H1 (cell line): ENCODE measurements around the gene ZNF175. TPM values are rescaled to one million over a fixed set of nuclear protein-coding genes. Genes with fewer than 3 reads are reported as not detected.

ENCODE experiments used
- CTCF ChIA-PET: fragments of 300-600 bp; sonication (Branson Sonifier 250); formaldehyde crosslinking; loops from one replicate; lab custom pipeline; 2021; ENCODE audit not compliant: partially characterized antibody; lab: Charles Lee
- POLR2A ChIA-PET: fragments of 300-600 bp; sonication (Branson Sonifier 250); formaldehyde crosslinking; loops from one replicate; lab custom pipeline; 2021; ENCODE audit warnings: inconsistent platforms; ENCODE audit not compliant: partially characterized antibody; lab: Charles Lee
- DNase-seq, 2 experiments: peaks; one replicate each; pipeline versions ENCODE4 v3.0.0 to v3.0.0-alpha.2; 2010 to 2022; ENCODE audit warnings: low spot score in 2 of 2, low read depth in 1 of 2, mixed read lengths in 1 of 2
- FAIRE-seq: peaks from 2 replicates; lab custom pipeline; 2011; peaks lifted over from hg19 to GRCh38; lab: Jason Lieb, UNC
- H2AFZ ChIP-seq: 2 replicates; pipeline ENCODE4 v1.8.1; 2012; ENCODE audit warnings: low read length, inconsistent platforms
- H2AK5ac ChIP-seq: 2 replicates; pipeline ENCODE4 v1.6.1; 2013; ENCODE audit warnings: low read depth, low read length
- H2BK120ac ChIP-seq: replicated peaks from 2 replicates; pipeline ENCODE3; 2013; ENCODE audit warnings: low read depth, low read length, inconsistent platforms
- H2BK12ac ChIP-seq: 2 replicates; pipeline ENCODE4 v1.6.1; 2013; ENCODE audit warnings: low read depth, low read length
- H2BK15ac ChIP-seq: 2 replicates; pipeline ENCODE4 v1.6.1; 2013; ENCODE audit warnings: low read length
- H2BK20ac ChIP-seq: 2 replicates; pipeline ENCODE4 v1.6.1; 2013; ENCODE audit warnings: low read length
- H2BK5ac ChIP-seq: 2 replicates; pipeline ENCODE4 v1.6.1; 2013; ENCODE audit warnings: low read depth, low read length
- H3K14ac ChIP-seq: 2 replicates; pipeline ENCODE4 v1.6.1; 2013; ENCODE audit warnings: inconsistent platforms; ENCODE audit not compliant: insufficient read length
- H3K18ac ChIP-seq: 2 replicates; pipeline ENCODE4 v1.6.1; 2013; ENCODE audit warnings: low read length; ENCODE audit errors: extremely low read depth
- H3K23ac ChIP-seq: 2 replicates; pipeline ENCODE4 v1.6.1; 2013; ENCODE audit warnings: inconsistent platforms; ENCODE audit not compliant: insufficient read length
- H3K23me2 ChIP-seq: 2 replicates; pipeline ENCODE4 v1.6.1; 2013; ENCODE audit warnings: low read depth, low read length
- H3K27ac ChIP-seq: 2 replicates; pipeline ENCODE4 v1.6.1; 2011; ENCODE audit warnings: low read depth, low read length, inconsistent platforms
- H3K27me3 ChIP-seq, 4 experiments: replicated peaks in 1 of 4; 1 replicate in 1 of 4; 2 replicates in 3 of 4; pipeline versions ENCODE4 v1.6.1 to v1.8.1; 2011 to 2013; ENCODE audit warnings: low read length in 3 of 4, mild to moderate bottlenecking in 3 of 4, inconsistent platforms in 2 of 4, mixed read lengths in 2 of 4, moderate library complexity in 1 of 4; ENCODE audit not compliant: control insufficient read depth in 3 of 4, insufficient read depth in 3 of 4; ENCODE audit errors: extremely low read depth in 1 of 4
- H3K36me3 ChIP-seq, 4 experiments: 2 replicates each; pipeline versions ENCODE4 v1.6.1 to v1.8.1; 2011 to 2013; ENCODE audit warnings: mild to moderate bottlenecking in 4 of 4, low read length in 3 of 4, moderate library complexity in 2 of 4, control low read depth in 1 of 4, inconsistent platforms in 1 of 4; ENCODE audit not compliant: insufficient read depth in 4 of 4, control insufficient read depth in 2 of 4
- H3K4ac ChIP-seq: replicated peaks from 2 replicates; pipeline ENCODE3; 2013; ENCODE audit warnings: low read length, low read depth, mixed read lengths, inconsistent platforms; ENCODE audit not compliant: insufficient read length
- H3K4me1 ChIP-seq, 4 experiments: replicated peaks in 1 of 4; 1 replicate in 1 of 4; 2 replicates in 3 of 4; pipeline versions ENCODE4 v1.6.1 to v1.8.1; 2011 to 2013; ENCODE audit warnings: low read length in 3 of 4, inconsistent platforms in 2 of 4, mixed read lengths in 1 of 4; ENCODE audit not compliant: insufficient read depth in 4 of 4, control insufficient read depth in 3 of 4
- H3K4me2 ChIP-seq, 2 experiments: 2 replicates each; pipeline versions ENCODE4 v1.6.1 to v1.8.1; 2011 to 2013; ENCODE audit warnings: low read depth in 2 of 2, low read length in 2 of 2, control low read depth in 1 of 2, inconsistent platforms in 1 of 2, mild to moderate bottlenecking in 1 of 2; ENCODE audit not compliant: insufficient read depth in 1 of 2
- H3K4me3 ChIP-seq, 4 experiments: fragments of 200-600, 300-600 bp in 1 of 4; sonication (generic), shearing (Covaris generic), sonication (Bioruptor Twin) in 1 of 4; 2 replicates each; pipeline versions ENCODE4 v1.5.1 to v1.8.1; 2011 to 2016; ENCODE audit warnings: low read length in 4 of 4, low read depth in 3 of 4, control low read depth in 2 of 4, inconsistent platforms in 2 of 4, mild to moderate bottlenecking in 2 of 4, mixed read lengths in 1 of 4, moderate library complexity in 1 of 4; ENCODE audit not compliant: insufficient read depth in 2 of 4; ENCODE audit errors: extremely low read depth in 1 of 4
- H3K56ac ChIP-seq: replicated peaks from 2 replicates; pipeline ENCODE3; 2013; ENCODE audit warnings: low read depth, mild to moderate bottlenecking, mixed read lengths, low read length, inconsistent platforms; ENCODE audit not compliant: insufficient read length
- H3K79me1 ChIP-seq: 2 replicates; pipeline ENCODE4 v1.6.1; 2013; ENCODE audit warnings: low read depth, low read length, control low read depth
- H3K79me2 ChIP-seq, 2 experiments: 2 replicates each; pipeline versions ENCODE4 v1.6.1 to v1.8.1; 2012 to 2013; ENCODE audit warnings: low read length in 2 of 2, mild to moderate bottlenecking in 2 of 2, inconsistent platforms in 1 of 2; ENCODE audit not compliant: insufficient read depth in 2 of 2, control insufficient read depth in 1 of 2
- H3K9ac ChIP-seq, 4 experiments: replicated peaks in 1 of 4; 1 replicate in 1 of 4; 2 replicates in 3 of 4; pipeline versions ENCODE4 v1.6.1 to v1.8.1; 2011 to 2013; ENCODE audit warnings: low read depth in 3 of 4, low read length in 3 of 4, control low read depth in 2 of 4, mild to moderate bottlenecking in 2 of 4, moderate library complexity in 2 of 4, inconsistent platforms in 1 of 4; ENCODE audit errors: extremely low read depth in 1 of 4
- H3K9me3 ChIP-seq, 2 experiments: 2 replicates each; pipeline versions ENCODE4 v1.6.1 to v1.8.1; 2012 to 2013; ENCODE audit warnings: mild to moderate bottlenecking in 2 of 2, moderate library complexity in 2 of 2, control low read depth in 1 of 2, inconsistent platforms in 1 of 2, low read depth in 1 of 2, low read length in 1 of 2, mixed read lengths in 1 of 2; ENCODE audit not compliant: insufficient read depth in 2 of 2
- H4K20me1 ChIP-seq, 2 experiments: replicated peaks in 1 of 2; 2 replicates each; pipeline versions ENCODE3 to v1.8.1; 2011 to 2013; ENCODE audit warnings: inconsistent platforms in 2 of 2, low read length in 2 of 2, mild to moderate bottlenecking in 1 of 2; ENCODE audit not compliant: insufficient read depth in 2 of 2, control insufficient read depth in 1 of 2
- H4K5ac ChIP-seq: 2 replicates; pipeline ENCODE4 v1.6.1; 2013; ENCODE audit warnings: low read length, low read depth, mixed read lengths, inconsistent platforms; ENCODE audit not compliant: insufficient read length
- H4K8ac ChIP-seq: 2 replicates; pipeline ENCODE4 v1.8.0; 2013; ENCODE audit warnings: mild to moderate bottlenecking, moderate library complexity, low read length, inconsistent platforms; ENCODE audit not compliant: insufficient read depth; ENCODE audit errors: extremely low read depth
- H4K91ac ChIP-seq: replicated peaks from 2 replicates; pipeline ENCODE3; 2013; ENCODE audit warnings: low read length, mixed read lengths, inconsistent platforms; ENCODE audit not compliant: insufficient read length
- BACH1 ChIP-seq: IDR thresholded peaks from 2 replicates; pipeline ENCODE4 v1.6.1; 2012; ENCODE audit warnings: low read length, improper control_type of control experiment
- BRCA1 ChIP-seq: IDR thresholded peaks from 2 replicates; pipeline ENCODE4 v1.6.1; 2012; ENCODE audit warnings: low read depth, low read length, improper control_type of control experiment
- CTCF ChIP-seq, 3 experiments: IDR thresholded peaks; 1 replicate in 2 of 3; 2 replicates in 1 of 3; pipeline versions ENCODE4 v1.5.1 to v1.6.1; 2011; ENCODE audit warnings: low read length in 3 of 3, mild to moderate bottlenecking in 3 of 3, inconsistent platforms in 2 of 3, low read depth in 1 of 3, moderate library complexity in 1 of 3; ENCODE audit not compliant: insufficient read depth in 1 of 3; ENCODE audit errors: control extremely low read depth in 1 of 3
- EZH2 ChIP-seq: fragments of 200-600 bp; sonication (generic); IDR thresholded peaks from 2 replicates; pipeline ENCODE4 v1.7.1; 2012; ENCODE audit warnings: low read depth, mild to moderate bottlenecking, moderate library complexity, low read length, inconsistent platforms; ENCODE audit not compliant: severe bottlenecking
- RXRA ChIP-seq: IDR thresholded peaks from 2 replicates; pipeline ENCODE4 v1.6.1; 2011; ENCODE audit warnings: low read depth, mild to moderate bottlenecking, low read length, moderate library complexity; ENCODE audit not compliant: insufficient read depth
- TCF12 ChIP-seq: IDR thresholded peaks from 2 replicates; pipeline ENCODE4 v1.6.1; 2011; ENCODE audit warnings: low read depth, mild to moderate bottlenecking, low read length
- WGBS, 2 experiments: shearing (Covaris generic) in 1 of 2; methylation state at CpG; one replicate each; pipeline versions ENCODE4 v1.1.6 to v1.1.7; 2013 to 2015; ENCODE audit warnings: low lambda C conversion rate in 2 of 2, mixed read lengths in 2 of 2, inconsistent platforms in 1 of 2, low coverage in 1 of 2, missing lambda C conversion rate in 1 of 2; ENCODE audit not compliant: insufficient replicate concordance in 2 of 2, insufficient coverage in 1 of 2, insufficient read length in 1 of 2; ENCODE audit errors: extremely low coverage in 1 of 2, missing lambda C conversion rate in 1 of 2; 5-methylcytosine and 5-hydroxymethylcytosine counted together
- polyA plus RNA-seq, 7 experiments: library from polyadenylated mRNA; depleted of rRNA in 3 of 7; stranded (reverse) in 5 of 7; unstranded in 2 of 7; fragments of >200 nt in 5 of 7; fragments of 200-250 nt in 2 of 7; gene quantifications; 1 replicate in 5 of 7; 2 replicates in 1 of 7; 4 replicates in 1 of 7; pipeline versions ENCODE4 v1.2.1 to v1.2.3, GENCODE V29; 2011 to 2013; ENCODE audit warnings: missing spikeins in 2 of 7, mixed read lengths in 2 of 7
- total RNA-seq: library from RNA; stranded (reverse); fragmentation: NEBNext Ultra II Directional; extraction: Animal tissue kit (Norgen Biotek cat#: 25700); gene quantifications from 2 replicates; pipeline ENCODE4 v1.2.1, GENCODE V29; 2021

Gene ZNF175
- total and polyA plus RNA-seq, 2 of the 8 experiments (the other 6 are each of a cell fraction or from before 2014, with no cell fraction given): 1.7 to 11.1 TPM

GRCh38 chr19:51530616-51531015 lies 40.5 kb upstream of the ZNF175 start:
- Histone ChIP-seq H3K4me2 (no peak overlapping the region), H2BK5ac (no peak overlapping the region), H3K4me3 (no peak overlapping the region), H3K36me3 (no peaks in the 10 kb centered on the region), H3K79me1 (no peaks in the 10 kb centered on the region), H3K79me2 (no peaks in the 10 kb centered on the region), H3K9ac (no peak overlapping the region), H4K8ac (no peak overlapping the region; the same call in 1 of the 2 replicates), H3K27ac (no peak overlapping the region), H4K20me1 (no peaks in the 10 kb centered on the region), H4K5ac (no peak overlapping the region), H2BK120ac (no peak overlapping the region), H2BK12ac (no peak overlapping the region), H3K9me3 (peaks cover 49 to 52% of the 10 kb centered on the region in 2 experiments), H2BK15ac (no peak overlapping the region), H2AK5ac (no peak overlapping the region), H3K4me1 (peaks cover 0 to 5% (median 0%) of the 10 kb centered on the region in 4 experiments; a peak in 1 of 7 replicates), H3K23ac (no peak overlapping the region), H3K56ac (no peak overlapping the region), H2AFZ (no peak overlapping the region), H3K14ac (no peak overlapping the region), H4K91ac (no peak overlapping the region), H3K27me3 (no peaks in the 10 kb centered on the region), H2BK20ac (no peak overlapping the region), H3K23me2 (no peaks in the 10 kb centered on the region), H3K18ac (no peak overlapping the region), H3K4ac (no peak overlapping the region)
- TF ChIP-seq BRCA1 (no peak), TCF12 (no peak), BACH1 (no peak), RXRA (no peak), CTCF (IDR thresholded peaks at IDR 0.05; ENCODE audit: control extremely low read depth in 1 of 3, insufficient read depth in 1 of 3, low read depth in 1 of 3, low read length in 3 of 3) (no peak), EZH2 (no peak)
- FAIRE-seq (no peak), DNase-seq (no peak)
- WGBS, 2 experiments: 94% methylated on average over 4 of the region's 8 CpGs; no CpG with 5 or more reads in 1 of the 2 experiments
- ChIA-PET POLR2A (no interaction called here), CTCF (interaction anchor here (0.7 to 2.1 kb wide), 4 partner anchors 15 to 127 kb away, joined by 3 to 6 read pairs (median 4); partner anchors contain the start of gene CEACAM18)
